ENCODE data around the gene DBN1.
"Not testable (repeated sequence)": the region's sequence is repeated elsewhere in the genome, so short reads cannot be mapped to it uniquely, and the experiment has no call there.

Gene DBN1

GRCh38 chr5:177489119-177489716 lies 15.8 kb upstream of the DBN1 start:
- no peak for ATAC-seq (ENCODE audit: low read depth)
- Histone ChIP-seq H3K4me1 (ENCODE audit: insufficient read depth, poor library complexity, severe bottlenecking) (peaks cover 8% of the 10 kb centered on the region), H3K9me3 (ENCODE audit: severe bottlenecking) (no peaks in the 10 kb centered on the region), H3K36me3 (ENCODE audit: low read depth) (peaks cover 82% of the 10 kb centered on the region), H3K4me3 (ENCODE audit: severe bottlenecking) (no peak overlapping the region), H3K27ac (ENCODE audit: poor library complexity, severe bottlenecking) (no peak overlapping the region), H3K27me3 (ENCODE audit: insufficient read depth, poor library complexity, severe bottlenecking) (no peaks in the 10 kb centered on the region)
- no peak for DNase-seq (ENCODE audit: low spot score)
- no peak for TF ChIP-seq CTCF (IDR thresholded peaks at IDR 0.05; ENCODE audit: poor library complexity, severe bottlenecking)

- DNase-seq (ENCODE audit: low spot score), result no peak
- Histone ChIP-seq H3K4me1 (ENCODE audit: insufficient read depth, poor library complexity, severe bottlenecking) (no peaks in the 10 kb centered on the region), H3K27ac (ENCODE audit: poor library complexity, severe bottlenecking) (no peak overlapping the region), H3K4me3 (ENCODE audit: severe bottlenecking) (no peak overlapping the region), H3K27me3 (ENCODE audit: insufficient read depth, poor library complexity, severe bottlenecking) (no peaks in the 10 kb centered on the region), H3K9me3 (ENCODE audit: severe bottlenecking) (no peaks in the 10 kb centered on the region), H3K36me3 (ENCODE audit: low read depth) (peaks cover 80% of the 10 kb centered on the region)
- ATAC-seq (ENCODE audit: low read depth), result no peak
- TF ChIP-seq CTCF (IDR thresholded peaks at IDR 0.05; ENCODE audit: poor library complexity, severe bottlenecking), result peak; percentile 15
Measured at GRCh38 chr5:177487975-177488374, 14.5 kb upstream of the DBN1 start.

GRCh38 chr5:177487144-177487543 lies 13.7 kb upstream of the DBN1 start:
- Histone ChIP-seq H3K27ac (ENCODE audit: poor library complexity, severe bottlenecking) (no peak overlapping the region), H3K4me3 (ENCODE audit: severe bottlenecking) (no peak overlapping the region), H3K27me3 (ENCODE audit: insufficient read depth, poor library complexity, severe bottlenecking) (no peaks in the 10 kb centered on the region), H3K4me1 (ENCODE audit: insufficient read depth, poor library complexity, severe bottlenecking) (no peaks in the 10 kb centered on the region), H3K9me3 (ENCODE audit: severe bottlenecking) (no peaks in the 10 kb centered on the region), H3K36me3 (ENCODE audit: low read depth) (peaks cover 72% of the 10 kb centered on the region)
- ATAC-seq (ENCODE audit: low read depth) (no peak), DNase-seq (ENCODE audit: low spot score) (no peak)
- TF ChIP-seq CTCF (IDR thresholded peaks at IDR 0.05; ENCODE audit: poor library complexity, severe bottlenecking), result no peak

- no peak overlapping the region for H3K27ac ChIP-seq (ENCODE audit: poor library complexity, severe bottlenecking)
- H3K9me3 ChIP-seq (ENCODE audit: severe bottlenecking), result no peaks in the 10 kb centered on the region
- no peaks in the 10 kb centered on the region for H3K27me3 ChIP-seq (ENCODE audit: insufficient read depth, poor library complexity, severe bottlenecking)
- DNase-seq (ENCODE audit: low spot score) (no peak), ATAC-seq (ENCODE audit: low read depth) (no peak)
- H3K4me1 ChIP-seq (ENCODE audit: insufficient read depth, poor library complexity, severe bottlenecking), result no peaks in the 10 kb centered on the region
- H3K4me3 ChIP-seq (ENCODE audit: severe bottlenecking), result no peak overlapping the region
- H3K36me3 ChIP-seq (ENCODE audit: low read depth), result peaks cover 68% of the 10 kb centered on the region
- no peak for TF ChIP-seq CTCF (IDR thresholded peaks at IDR 0.05; ENCODE audit: poor library complexity, severe bottlenecking)
Measured at GRCh38 chr5:177486256-177486655, 12.8 kb upstream of the DBN1 start.

GRCh38 chr5:177485753-177486152 lies 12.3 kb upstream of the DBN1 start:
- H3K4me3 ChIP-seq (ENCODE audit: severe bottlenecking); H3K27me3 ChIP-seq (ENCODE audit: insufficient read depth, poor library complexity, severe bottlenecking); DNase-seq (ENCODE audit: low spot score); H3K9me3 ChIP-seq (ENCODE audit: severe bottlenecking); ATAC-seq (ENCODE audit: low read depth); H3K4me1 ChIP-seq (ENCODE audit: insufficient read depth, poor library complexity, severe bottlenecking); H3K27ac ChIP-seq (ENCODE audit: poor library complexity, severe bottlenecking): not testable (repeated sequence)
- peaks cover 63% of the 10 kb centered on the region for H3K36me3 ChIP-seq (ENCODE audit: low read depth)

Measured in RWPE2 (cell line).